Raji (cell line): Measurements from ENCODE around the gene ARID3A.

Experiments
- POLR2A ChIP-seq: IDR thresholded peaks from 2 replicates; pipeline ENCODE4 v1.6.1; 2011; ENCODE audit warnings: low read depth, low read length, control low read depth; ENCODE audit not compliant: insufficient read depth

Gene ARID3A

DNA sequence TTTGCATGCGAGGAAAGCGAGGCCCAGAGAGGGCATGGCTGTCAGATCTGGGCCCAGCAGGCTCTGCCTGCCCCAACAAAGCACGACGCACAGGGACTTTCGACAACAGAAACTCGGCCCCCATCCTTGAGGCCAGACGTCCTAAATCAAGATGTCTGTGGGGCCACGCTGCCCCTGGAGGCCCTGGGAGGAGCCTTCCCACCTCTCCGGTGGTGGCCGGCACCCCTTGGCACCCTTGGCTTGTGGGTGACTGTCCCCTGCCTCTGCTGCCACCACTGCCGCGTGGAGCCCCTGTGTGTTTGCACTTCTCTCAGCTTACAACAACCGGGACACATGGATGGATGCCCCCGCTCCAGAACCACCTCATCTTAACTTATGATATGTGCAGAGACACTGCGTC is 62.7 kb downstream of the ARID3A start:
- TF ChIP-seq POLR2A, result no peak

DNA sequence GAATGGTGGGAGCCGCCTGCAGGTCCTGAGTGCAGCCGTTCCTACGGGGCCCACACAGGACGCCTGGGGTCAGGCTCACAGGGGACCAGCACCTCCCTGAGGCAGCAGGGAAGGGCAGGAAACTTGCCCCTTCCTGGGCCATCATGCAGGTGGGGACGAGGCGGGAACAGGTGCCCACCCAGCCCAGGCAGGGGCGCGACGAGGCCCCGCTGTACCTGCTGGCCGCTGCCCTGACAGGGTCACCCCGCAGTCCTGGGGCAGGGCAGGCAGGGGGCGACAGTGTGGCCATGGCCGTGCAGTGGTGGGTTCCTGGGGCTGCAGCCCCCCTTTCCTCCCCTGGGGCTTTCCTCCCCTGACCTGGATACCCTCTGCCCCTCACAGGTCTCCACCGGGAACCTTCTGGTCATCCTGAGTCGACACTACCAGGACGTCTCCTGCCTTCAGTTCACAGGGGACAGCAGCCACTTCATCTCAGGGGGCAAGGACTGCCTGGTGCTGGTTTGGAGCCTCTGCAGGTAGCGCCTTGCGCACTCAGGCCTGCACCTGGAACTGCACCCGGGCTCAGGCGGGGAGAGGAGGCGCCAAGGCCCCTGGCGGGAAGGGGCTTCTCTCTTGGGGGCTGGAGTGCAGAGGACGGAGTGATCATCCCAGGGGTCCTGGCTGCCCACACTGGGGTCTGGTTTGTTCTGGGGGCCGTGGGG is 63.7 kb downstream of the ARID3A start:
- no peak for TF ChIP-seq POLR2A

- TF ChIP-seq POLR2A, result no peak
Measured at GRCh38 chr19:990119-990571, 64.3 kb downstream of the ARID3A start.

- no peak for TF ChIP-seq POLR2A
Measured at GRCh38 chr19:990746-991145, 64.9 kb downstream of the ARID3A start.

GRCh38 chr19:991174-991931 is 65.5 kb downstream of the ARID3A start:
- no peak for TF ChIP-seq POLR2A

- no peak for TF ChIP-seq POLR2A
Measured at GRCh38 chr19:991932-992669, 66.3 kb downstream of the ARID3A start.

DNA sequence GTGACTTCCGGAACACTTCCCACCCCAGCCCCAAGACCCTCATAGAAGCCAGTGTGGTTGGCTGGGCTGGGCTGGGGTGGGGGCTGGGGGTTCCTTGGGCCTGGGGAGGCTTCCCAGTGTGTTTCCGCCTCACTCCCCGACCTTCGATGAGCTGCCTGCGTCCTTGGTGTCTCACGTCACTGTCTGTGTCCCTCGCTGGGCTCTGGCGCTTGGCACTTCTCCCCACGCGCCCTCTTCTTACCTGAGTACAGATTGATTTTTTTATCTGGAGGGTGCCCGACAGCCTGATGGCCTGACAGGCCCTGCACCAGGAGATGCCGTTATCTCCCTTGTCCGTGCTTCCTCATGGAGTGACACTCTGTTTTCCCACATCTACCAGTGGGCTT is 66.8 kb downstream of the ARID3A start:
- no peak for TF ChIP-seq POLR2A

DNA sequence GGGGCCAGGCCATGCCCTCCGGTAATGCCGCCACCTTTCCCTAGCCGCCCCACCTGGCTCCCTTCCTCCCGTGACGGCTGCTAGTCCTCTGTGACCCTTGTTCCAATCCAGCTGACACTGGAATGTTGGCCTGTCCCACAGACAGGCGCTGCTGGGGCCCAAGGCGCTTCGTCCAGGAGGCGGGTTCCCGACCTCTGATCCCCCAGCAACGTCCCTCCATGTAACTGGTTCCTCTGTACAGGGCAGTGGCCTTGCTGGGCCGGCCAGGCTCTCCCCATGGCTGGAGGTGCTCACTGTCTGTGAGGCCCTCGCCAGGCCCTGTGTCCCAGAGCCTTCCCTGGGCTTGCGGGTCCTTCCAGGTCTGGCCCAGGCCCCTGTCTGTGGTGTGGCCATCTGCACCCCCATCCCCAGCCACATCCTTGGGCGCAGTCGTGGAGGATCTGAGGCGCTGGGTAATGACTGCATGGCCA is 67.6 kb downstream of the ARID3A start:
- no peak for TF ChIP-seq POLR2A

- no peak for TF ChIP-seq POLR2A
Measured at GRCh38 chr19:993831-994393, 68.1 kb downstream of the ARID3A start.

GRCh38 chr19:994516-994915 is 68.7 kb downstream of the ARID3A start:
- no peak for TF ChIP-seq POLR2A

GRCh38 chr19:995051-995827 is 69.4 kb downstream of the ARID3A start:
- TF ChIP-seq POLR2A, result no peak

DNA sequence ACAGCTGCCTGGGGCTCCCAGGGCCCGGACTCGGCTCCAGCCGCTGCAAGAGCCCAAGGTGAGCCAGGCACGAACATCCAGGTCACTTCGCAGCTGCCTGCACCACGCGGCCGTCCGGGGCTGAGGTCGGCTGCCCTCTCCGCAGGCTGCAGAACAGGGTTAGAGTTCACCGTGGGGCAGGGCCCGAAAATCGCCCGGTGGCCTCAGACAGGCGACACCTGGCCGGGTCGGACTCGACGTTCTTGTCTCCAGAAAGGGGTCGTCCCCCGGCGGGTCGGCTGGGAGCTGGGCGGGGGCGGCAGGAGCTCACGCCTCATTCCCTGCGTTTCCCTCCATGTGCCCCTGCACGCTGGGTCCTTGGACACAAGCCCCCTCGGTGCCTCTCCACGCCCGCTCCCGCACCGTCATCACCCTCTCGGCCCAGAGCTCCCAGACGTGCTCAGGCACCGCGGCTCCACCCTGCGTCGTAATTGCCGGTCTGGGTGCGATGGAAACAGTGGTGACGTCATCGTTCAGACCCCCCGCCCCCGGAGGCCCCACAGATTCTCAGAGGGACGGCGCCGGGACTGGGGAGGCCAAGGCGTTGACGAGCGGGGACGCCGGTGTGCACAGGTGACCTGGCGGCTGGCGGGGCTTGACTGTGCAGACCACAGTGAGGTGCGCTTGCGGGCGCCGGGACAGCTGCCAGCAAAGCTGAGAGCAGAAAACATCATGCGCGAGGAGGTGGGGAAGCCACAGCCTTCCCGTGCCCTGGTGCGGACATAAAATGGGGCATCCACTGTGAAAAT is 70.4 kb downstream of the ARID3A start:
- no peak for TF ChIP-seq POLR2A

DNA sequence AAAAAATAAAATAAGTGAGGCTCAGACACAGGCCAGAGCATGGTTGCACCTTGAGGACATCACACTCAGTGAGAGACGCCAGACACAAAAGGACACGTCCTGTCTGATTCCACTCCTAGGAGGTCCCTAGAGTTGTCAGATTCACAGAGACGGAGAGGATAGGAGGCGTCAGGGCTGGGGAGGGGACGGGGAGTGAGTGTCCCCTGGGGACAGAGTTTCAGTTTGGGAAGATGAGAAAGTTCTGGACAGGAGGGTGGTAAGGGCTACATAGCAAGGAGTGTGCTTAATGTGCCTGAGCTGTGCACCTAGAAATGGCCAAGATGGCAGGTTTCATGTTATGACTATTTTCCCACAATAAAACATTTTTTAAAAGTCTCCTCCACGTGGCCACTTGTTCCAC is 72.2 kb downstream of the ARID3A start:
- TF ChIP-seq POLR2A, result no peak

- no peak for TF ChIP-seq POLR2A
Measured at GRCh38 chr19:999379-999719, 73.5 kb downstream of the ARID3A start.
